Fibroblast of lung (primary cell): Measurements from ENCODE around the gene TMC6. TPM values are rescaled to one million over a fixed set of nuclear protein-coding genes. Genes with fewer than 3 reads are reported as not detected.

Source experiments
- DNase-seq, 2 donors: peaks; one replicate each; pipeline versions ENCODE4 v3.0.0 to v3.0.0-alpha.2; 2010; ENCODE audit warnings: low read depth in 2 of 2
- H2AFZ ChIP-seq: 2 replicates; pipeline ENCODE4 v1.5.1; 2012; ENCODE audit warnings: low read length, control low read depth, inconsistent platforms
- H3K27ac ChIP-seq: 2 replicates; pipeline ENCODE4 v1.5.1; 2011; ENCODE audit warnings: low read length, control low read depth; ENCODE audit not compliant: insufficient read depth
- H3K27me3 ChIP-seq: 2 replicates; pipeline ENCODE4 v1.5.1; 2011; ENCODE audit warnings: mild to moderate bottlenecking, low read length; ENCODE audit not compliant: control insufficient read depth, insufficient read depth
- H3K36me3 ChIP-seq: 2 replicates; pipeline ENCODE4 v1.5.1; 2011; ENCODE audit warnings: low read length; ENCODE audit not compliant: control insufficient read depth, insufficient read depth
- H3K4me1 ChIP-seq: 2 replicates; pipeline ENCODE4 v1.5.1; 2011; ENCODE audit warnings: low read length; ENCODE audit not compliant: control insufficient read depth, insufficient read depth; ENCODE audit errors: extremely low read depth
- H3K4me2 ChIP-seq: 2 replicates; pipeline ENCODE4 v1.5.1; 2011; ENCODE audit warnings: low read length, control low read depth; ENCODE audit not compliant: insufficient read depth; ENCODE audit errors: extremely low read depth
- H3K4me3 ChIP-seq, 4 experiments: fragments of 200-600 bp in 1 of 4; sonication (generic) in 1 of 4; replicated peaks in 1 of 4; 2 replicates each; pipeline ENCODE4 v1.5.1; 2011 to 2016; ENCODE audit warnings: low read length in 4 of 4, low read depth in 3 of 4, mild to moderate bottlenecking in 3 of 4, control low read depth in 2 of 4, inconsistent platforms in 1 of 4, mixed read lengths in 1 of 4; ENCODE audit not compliant: insufficient read depth in 1 of 4; ENCODE audit errors: control extremely low read depth in 1 of 4
- H3K79me2 ChIP-seq: 2 replicates; pipeline ENCODE4 v1.5.1; 2012; ENCODE audit warnings: mild to moderate bottlenecking, low read length, inconsistent platforms; ENCODE audit not compliant: control insufficient read depth, insufficient read depth
- H3K9ac ChIP-seq: 2 replicates; pipeline ENCODE4 v1.5.1; 2011; ENCODE audit warnings: mild to moderate bottlenecking, low read length, control low read depth; ENCODE audit not compliant: insufficient read depth
- H3K9me3 ChIP-seq: 2 replicates; pipeline ENCODE4 v1.5.1; 2012; ENCODE audit warnings: low read depth, low read length; ENCODE audit not compliant: control insufficient read depth, insufficient read depth
- H4K20me1 ChIP-seq: 2 replicates; pipeline ENCODE4 v1.5.1; 2011; ENCODE audit warnings: low read length; ENCODE audit not compliant: control insufficient read depth, insufficient read depth; ENCODE audit errors: extremely low read depth
- EZH2 ChIP-seq: IDR thresholded peaks from 2 replicates; pipeline ENCODE4 v1.5.1; 2012; ENCODE audit warnings: low read length, control low read depth, mild to moderate bottlenecking; ENCODE audit errors: missing control alignments
- polyA plus RNA-seq, 2 donors: library from polyadenylated mRNA; depleted of rRNA in 1 of 2; stranded (reverse) in 1 of 2; unstranded in 1 of 2; fragments of >200 nt; gene quantifications; 2 replicates each; pipeline ENCODE4 v1.2.1, GENCODE V29; 2011 to 2012; ENCODE audit warnings: missing spikeins in 1 of 2
- total RNA-seq: library from RNA; depleted of rRNA; stranded (reverse); fragments of >200 nt; gene quantifications from 2 replicates; pipeline ENCODE4 v1.2.1, GENCODE V29; 2014
- TF ChIP-seq, protein P1 (sequence below), 2 donors: IDR thresholded peaks in 1 of 2; conservative IDR thresholded peaks in 1 of 2; 1 replicate in 1 of 2; 2 replicates in 1 of 2; pipeline ENCODE4 v1.5.1; 2011 to 2012; ENCODE audit warnings: low read length in 2 of 2, control low read depth in 1 of 2, inconsistent platforms in 1 of 2, low read depth in 1 of 2, mild to moderate bottlenecking in 1 of 2

Gene TMC6
- total and polyA plus RNA-seq, 2 donors (not counting 1 experiment from before 2014, with no cell fraction given): 0.17 to 1.3 TPM

DNA sequence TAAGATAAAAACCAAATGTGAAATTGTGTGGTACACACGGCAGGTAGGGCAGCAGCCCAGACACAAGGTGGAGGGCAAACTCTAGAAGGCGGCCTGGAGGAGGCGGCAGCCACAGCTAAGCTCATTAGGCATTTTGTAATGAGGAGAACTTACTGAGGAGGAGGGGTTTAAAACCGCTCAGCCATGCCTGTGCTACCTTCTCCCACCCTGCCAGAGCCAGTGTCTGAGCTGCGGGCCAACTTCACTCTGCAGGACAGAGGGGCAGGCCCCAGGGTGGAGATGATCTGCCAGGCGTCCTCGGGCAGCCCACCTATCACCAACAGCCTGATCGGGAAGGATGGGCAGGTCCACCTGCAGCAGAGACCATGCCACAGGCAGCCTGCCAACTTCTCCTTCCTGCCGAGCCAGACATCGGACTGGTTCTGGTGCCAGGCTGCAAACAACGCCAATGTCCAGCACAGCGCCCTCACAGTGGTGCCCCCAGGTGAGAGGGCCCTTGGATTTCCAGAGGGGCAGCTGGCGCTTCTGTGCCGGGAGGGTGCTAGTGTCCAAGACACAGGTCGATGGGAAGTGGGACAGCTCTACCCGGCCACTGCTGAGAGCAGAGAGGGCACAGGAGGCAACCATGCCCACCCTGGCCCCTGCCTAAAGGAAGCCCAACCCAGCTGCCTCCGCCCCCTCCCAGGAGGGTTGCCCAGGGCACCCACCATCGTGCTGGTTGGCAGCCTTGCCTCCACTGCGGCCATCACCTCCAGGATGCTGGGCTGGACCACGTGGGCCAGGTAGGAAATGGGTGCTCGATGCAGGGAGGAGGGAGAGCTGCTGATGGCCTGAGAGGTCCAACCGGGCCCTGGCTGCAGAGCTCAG is 35.6 kb upstream of the TMC6 start:
- no peak overlapping the region for H3K4me3 ChIP-seq
- no peak overlapping the region for H2AFZ ChIP-seq
- H3K9me3 ChIP-seq: no peaks in the 10 kb centered on the region
- no peak overlapping the region for H3K27ac ChIP-seq
- TF ChIP-seq, protein P1, sequence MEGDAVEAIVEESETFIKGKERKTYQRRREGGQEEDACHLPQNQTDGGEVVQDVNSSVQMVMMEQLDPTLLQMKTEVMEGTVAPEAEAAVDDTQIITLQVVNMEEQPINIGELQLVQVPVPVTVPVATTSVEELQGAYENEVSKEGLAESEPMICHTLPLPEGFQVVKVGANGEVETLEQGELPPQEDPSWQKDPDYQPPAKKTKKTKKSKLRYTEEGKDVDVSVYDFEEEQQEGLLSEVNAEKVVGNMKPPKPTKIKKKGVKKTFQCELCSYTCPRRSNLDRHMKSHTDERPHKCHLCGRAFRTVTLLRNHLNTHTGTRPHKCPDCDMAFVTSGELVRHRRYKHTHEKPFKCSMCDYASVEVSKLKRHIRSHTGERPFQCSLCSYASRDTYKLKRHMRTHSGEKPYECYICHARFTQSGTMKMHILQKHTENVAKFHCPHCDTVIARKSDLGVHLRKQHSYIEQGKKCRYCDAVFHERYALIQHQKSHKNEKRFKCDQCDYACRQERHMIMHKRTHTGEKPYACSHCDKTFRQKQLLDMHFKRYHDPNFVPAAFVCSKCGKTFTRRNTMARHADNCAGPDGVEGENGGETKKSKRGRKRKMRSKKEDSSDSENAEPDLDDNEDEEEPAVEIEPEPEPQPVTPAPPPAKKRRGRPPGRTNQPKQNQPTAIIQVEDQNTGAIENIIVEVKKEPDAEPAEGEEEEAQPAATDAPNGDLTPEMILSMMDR (conservative IDR thresholded peaks at IDR 0.05 in 1 of 2, IDR thresholded peaks at IDR 0.05 in 1 of 2; ENCODE audit: low read depth in 1 of 2, low read length in 2 of 2): no peak
- no peak for TF ChIP-seq EZH2
- H4K20me1 ChIP-seq: no peaks in the 10 kb centered on the region
- no peaks in the 10 kb centered on the region for H3K36me3 ChIP-seq
- no peak overlapping the region for H3K4me2 ChIP-seq
- no peak for DNase-seq
- H3K27me3 ChIP-seq: no peaks in the 10 kb centered on the region
- no peak overlapping the region for H3K9ac ChIP-seq
- no peaks in the 10 kb centered on the region for H3K4me1 ChIP-seq
- H3K79me2 ChIP-seq: no peaks in the 10 kb centered on the region

DNA sequence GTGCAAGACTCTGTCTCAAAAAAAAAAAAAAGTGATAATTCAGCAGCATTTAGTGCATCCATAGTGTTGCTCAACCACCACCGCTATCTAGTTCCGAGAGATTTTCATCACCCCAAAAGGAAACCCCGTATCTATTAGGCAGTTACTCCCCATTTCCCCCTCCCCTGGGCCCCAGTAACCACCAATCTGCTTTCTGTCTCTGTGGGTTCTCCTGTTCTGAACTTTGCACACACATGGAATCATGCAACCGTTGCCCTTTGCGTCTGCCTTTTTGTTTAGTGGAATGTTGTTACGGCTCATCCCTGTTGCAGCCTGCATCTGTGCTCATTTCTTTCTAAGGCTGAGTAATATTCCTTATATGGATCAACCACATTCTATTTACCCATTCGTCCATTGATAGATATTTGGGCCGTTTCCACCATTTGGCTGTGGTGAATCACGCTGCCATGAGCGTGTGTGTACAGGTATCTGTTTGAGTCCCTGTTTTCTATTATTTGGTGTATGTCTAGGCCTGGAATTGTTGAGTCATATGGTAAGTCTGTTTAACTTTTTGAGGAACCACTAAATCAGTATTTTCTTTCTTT is 31.1 kb upstream of the TMC6 start:
- H2AFZ ChIP-seq: no peak overlapping the region
- H3K27me3 ChIP-seq: no peaks in the 10 kb centered on the region
- H3K27ac ChIP-seq: no peak overlapping the region
- H3K4me1 ChIP-seq: no peaks in the 10 kb centered on the region
- no peak overlapping the region for H3K9ac ChIP-seq
- no peak overlapping the region for H3K4me3 ChIP-seq
- H3K9me3 ChIP-seq: no peaks in the 10 kb centered on the region
- peak; percentile 64 to 85 for DNase-seq
- H4K20me1 ChIP-seq: no peaks in the 10 kb centered on the region
- H3K36me3 ChIP-seq: no peaks in the 10 kb centered on the region
- H3K4me2 ChIP-seq: no peak overlapping the region
- TF ChIP-seq, protein P1 (conservative IDR thresholded peaks at IDR 0.05 in 1 of 2, IDR thresholded peaks at IDR 0.05 in 1 of 2; ENCODE audit: low read depth in 1 of 2, low read length in 2 of 2): no peak
- TF ChIP-seq EZH2: no peak
- H3K79me2 ChIP-seq: no peaks in the 10 kb centered on the region

DNA sequence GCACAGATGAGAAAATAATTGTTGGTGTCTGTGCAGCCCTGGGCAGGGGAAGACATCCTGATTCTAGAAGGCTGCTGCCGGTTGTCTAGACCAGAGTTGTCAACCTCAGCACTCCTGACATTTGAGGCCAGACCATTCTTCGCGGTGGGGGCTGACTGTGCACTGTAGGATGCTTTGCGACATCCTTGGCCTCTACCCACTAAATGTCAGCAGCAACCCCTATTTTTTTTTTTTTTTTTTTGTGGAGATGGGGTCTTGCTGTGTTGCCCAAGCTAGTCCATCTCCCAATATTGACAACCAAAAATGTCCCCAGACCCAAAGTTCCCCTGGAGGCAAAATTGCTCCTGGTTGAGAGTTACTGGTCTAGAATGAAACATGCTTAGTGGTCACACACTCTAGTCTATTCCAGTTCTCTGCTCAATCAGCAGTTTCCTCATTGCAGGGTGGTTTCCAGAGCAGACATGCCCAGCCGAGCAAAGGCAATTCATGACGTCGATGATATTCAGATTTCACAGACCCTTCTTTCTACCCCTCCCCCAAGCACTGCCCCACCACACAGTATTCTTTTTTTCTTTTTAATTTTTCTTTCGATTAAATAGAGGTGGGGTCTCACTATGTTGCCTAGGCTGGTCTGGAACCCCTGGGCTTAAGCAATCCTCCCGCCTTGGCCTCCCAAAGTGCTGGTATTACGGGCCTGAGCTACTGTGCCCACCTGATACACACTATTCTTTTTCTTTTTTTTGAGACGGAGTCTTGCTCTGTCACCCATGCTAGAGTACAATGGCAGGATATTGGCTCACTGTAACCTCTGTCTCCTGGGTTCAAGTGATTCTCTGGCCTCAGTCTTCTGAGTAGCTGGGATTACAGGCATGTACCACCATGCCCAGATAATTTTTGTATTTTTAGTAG is 26.6 kb upstream of the TMC6 start:
- H2AFZ ChIP-seq: no peak overlapping the region
- no peaks in the 10 kb centered on the region for H3K79me2 ChIP-seq
- no peaks in the 10 kb centered on the region for H4K20me1 ChIP-seq
- no peak overlapping the region for H3K4me2 ChIP-seq
- H3K36me3 ChIP-seq: no peaks in the 10 kb centered on the region
- no peaks in the 10 kb centered on the region for H3K27me3 ChIP-seq
- H3K4me3 ChIP-seq: no peak overlapping the region
- no peak overlapping the region for H3K27ac ChIP-seq
- TF ChIP-seq, protein P1 (conservative IDR thresholded peaks at IDR 0.05 in 1 of 2, IDR thresholded peaks at IDR 0.05 in 1 of 2; ENCODE audit: low read depth in 1 of 2, low read length in 2 of 2): no peak
- no peak for TF ChIP-seq EZH2
- no peak overlapping the region for H3K9ac ChIP-seq
- no peaks in the 10 kb centered on the region for H3K4me1 ChIP-seq
- no peaks in the 10 kb centered on the region for H3K9me3 ChIP-seq
- peak in 1 of 2 donors; percentile 15 for DNase-seq
